Measurements from ENCODE around the gene IGFBP3.

IGFBP3 gene

DNA sequence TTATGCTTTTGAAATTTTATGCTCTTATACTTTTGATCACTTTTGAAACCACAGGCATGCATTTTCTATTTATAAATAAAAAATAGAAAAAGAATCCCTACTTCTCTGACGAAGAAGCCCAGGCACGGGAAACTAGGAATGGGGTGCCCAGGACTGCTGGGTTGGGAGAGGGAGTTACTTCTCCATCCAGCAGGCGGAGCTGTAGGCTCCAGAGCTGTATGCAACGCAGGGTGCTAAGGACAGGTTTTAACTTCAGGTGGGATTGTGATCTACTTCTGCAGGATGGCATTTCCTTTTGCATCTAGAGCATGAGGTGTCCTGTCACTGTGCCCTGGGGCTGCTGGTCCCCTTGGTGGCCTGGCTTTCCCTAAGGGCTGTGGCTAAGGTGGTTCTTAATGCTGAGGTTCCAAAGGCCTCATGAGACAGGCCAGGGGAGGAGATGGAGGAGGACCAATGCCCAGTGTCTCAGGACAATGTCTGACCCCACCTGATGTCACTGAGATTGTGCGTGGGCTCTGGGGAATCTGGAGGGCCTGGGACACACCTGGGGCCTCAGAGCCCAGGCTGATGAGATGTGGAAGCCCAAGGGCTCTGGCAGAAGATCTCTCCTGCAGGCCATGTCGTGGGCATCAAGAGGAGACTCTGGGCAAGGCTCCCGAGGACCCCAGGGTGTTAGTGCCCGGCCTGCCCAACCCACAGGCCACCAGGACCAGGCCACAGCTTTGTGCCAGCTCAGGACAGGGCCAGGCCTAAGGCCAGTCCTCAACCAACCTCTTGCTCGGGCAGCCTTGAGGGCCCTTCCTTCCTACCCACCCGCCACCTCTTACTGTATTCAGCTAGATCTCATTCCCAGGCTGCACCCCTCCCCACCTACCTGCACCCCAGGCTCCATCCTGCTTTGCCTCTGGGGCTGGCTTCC is 48.7 kb downstream of the IGFBP3 start:
- no peak for DNase-seq

DNA sequence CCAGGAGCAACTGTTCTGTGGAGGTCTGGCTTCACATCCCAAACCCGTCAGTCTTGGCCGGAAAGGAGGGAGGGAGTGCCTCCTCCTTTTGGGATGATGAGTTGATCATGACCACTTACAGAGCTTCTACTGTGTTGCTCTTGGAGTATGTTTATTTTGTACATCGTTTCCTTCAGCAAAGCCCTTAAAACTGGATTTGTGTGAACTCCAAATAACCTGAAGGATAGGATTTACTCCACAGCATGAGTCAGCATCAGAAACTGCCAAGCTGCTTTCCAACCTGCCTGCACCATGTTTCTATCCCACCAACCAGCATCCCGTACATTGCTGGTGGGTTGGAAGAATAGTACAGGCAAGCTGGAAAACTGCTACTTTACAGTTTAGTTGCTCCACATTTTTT is 51.6 kb downstream of the IGFBP3 start:
- no peak for DNase-seq

DNA sequence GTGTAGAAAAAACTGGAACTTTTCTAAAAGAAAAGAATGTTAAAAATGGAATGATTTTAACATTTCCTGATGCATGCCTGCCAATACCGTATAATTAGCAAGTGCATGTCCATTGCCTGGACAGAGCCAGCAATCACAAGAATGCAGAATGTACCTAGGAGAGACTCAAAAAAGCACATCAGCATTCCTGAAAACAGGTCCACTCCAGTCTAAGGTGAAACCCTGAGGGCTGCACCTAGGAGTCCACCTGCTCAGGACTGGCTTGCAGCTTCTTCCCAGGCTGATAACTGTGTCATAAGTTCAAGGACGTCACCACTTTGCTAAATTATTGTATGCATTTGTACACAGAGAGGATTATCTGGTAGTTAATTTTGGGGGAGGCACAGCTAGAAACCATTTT is 53.6 kb downstream of the IGFBP3 start:
- DNase-seq: no peak

DNA sequence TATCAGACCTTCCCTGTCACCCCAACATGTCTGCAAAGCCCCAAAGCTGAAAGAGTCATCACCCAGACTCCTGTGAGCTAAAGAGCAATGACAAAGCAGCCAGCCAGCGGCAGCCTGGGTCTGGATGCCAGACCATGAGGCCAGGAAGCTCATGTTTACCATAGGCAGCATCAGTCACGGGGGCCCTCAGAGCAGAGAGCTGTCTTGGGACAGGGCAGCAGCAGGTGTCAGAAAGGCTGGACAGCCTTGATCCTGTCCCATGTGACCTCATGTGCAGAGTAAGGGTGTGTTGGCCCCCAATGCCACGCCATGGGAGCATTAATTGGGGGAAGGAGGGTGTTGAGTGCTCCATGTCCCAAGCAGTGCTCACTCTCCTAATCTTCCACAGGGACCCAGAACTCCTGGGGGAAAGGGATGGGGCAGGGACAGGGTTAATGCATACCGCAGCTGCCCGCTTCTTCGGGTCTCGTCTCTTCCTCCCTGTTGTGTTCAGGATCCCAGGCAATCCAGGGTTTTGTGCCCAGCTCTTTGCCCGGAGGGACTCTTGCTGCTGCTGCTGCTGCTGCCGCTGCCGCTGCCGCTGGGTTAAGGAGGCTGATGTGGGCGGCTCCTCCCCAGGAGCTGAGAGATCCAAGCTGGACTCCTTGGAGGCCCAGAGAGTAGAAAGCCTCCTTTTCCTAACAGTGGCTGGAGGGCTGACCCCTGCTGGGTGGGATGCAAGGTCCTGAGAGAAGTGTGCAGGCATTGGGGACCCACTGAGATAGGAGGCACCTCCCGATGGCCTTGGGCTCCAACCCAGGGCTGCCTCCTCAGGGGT is 55.3 kb downstream of the IGFBP3 start:
- DNase-seq: no peak

DNA sequence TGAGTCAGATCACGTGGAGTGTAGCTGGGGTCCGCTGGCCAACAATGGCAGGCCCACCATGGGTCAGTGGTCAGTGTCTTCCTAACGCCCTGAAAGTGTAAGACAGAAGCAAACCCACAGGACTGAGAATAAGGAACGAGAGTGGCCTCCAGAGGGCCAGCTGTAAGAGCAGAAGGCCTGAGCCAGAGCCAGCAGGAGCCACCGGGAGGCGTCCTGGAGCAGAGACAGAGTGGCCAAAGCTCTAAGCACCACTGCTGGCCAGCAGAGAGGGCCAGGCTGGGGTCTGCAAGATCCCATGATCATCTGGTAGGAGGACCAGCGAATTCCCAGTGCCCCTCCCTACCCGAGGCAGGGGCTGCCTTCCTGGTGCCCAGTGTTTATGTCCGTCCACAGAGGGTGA is 57.4 kb downstream of the IGFBP3 start:
- no peak for DNase-seq
